Stimulated activated CD4-positive, alpha-beta T cell treated with anti-CD3 and anti-CD28 coated beads, Interleukin-1b, Interleukin-23, amount 100 ng/mL, for 1 hour (primary cell): ENCODE results near the gene FGF16.
"Not testable (repeated sequence)": the region's sequence is repeated elsewhere in the genome, so short reads cannot be mapped to it uniquely, and the experiment has no call there.

Source experiments
- DNase-seq, 2 donors: peaks; one replicate each; pipeline ENCODE4 v3.0.0-alpha.2; 2020; ENCODE audit warnings: low read depth in 2 of 2

The FGF16 gene

DNA sequence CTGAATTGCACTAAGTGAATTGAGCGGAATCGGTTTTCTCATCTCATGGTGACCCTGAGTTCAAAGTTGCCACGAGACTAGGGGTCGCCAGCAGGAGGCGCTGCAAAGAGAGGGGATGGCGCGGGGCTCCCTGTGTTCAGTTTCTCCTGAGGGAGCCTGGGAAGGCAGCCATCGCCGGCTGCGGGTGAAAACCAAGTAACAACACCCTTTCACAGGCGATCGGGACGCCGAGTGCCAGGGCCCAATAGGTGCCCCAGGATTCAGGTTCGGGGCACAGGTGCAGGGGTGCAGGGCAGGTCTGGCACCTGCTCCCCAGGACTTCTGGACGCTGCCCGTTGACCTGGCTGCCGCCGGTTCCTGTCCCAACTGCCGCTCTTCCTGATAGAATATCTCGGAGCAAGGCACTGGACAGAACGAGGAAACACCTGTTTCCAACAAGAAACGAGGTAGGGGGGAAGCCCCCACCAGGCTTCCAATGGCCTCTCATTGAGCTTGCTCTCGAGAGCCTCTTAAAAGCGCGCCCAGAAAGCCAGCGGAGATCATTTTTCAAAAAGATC, 1.1 kb upstream of the FGF16 start:
- DNase-seq: no peak

DNA sequence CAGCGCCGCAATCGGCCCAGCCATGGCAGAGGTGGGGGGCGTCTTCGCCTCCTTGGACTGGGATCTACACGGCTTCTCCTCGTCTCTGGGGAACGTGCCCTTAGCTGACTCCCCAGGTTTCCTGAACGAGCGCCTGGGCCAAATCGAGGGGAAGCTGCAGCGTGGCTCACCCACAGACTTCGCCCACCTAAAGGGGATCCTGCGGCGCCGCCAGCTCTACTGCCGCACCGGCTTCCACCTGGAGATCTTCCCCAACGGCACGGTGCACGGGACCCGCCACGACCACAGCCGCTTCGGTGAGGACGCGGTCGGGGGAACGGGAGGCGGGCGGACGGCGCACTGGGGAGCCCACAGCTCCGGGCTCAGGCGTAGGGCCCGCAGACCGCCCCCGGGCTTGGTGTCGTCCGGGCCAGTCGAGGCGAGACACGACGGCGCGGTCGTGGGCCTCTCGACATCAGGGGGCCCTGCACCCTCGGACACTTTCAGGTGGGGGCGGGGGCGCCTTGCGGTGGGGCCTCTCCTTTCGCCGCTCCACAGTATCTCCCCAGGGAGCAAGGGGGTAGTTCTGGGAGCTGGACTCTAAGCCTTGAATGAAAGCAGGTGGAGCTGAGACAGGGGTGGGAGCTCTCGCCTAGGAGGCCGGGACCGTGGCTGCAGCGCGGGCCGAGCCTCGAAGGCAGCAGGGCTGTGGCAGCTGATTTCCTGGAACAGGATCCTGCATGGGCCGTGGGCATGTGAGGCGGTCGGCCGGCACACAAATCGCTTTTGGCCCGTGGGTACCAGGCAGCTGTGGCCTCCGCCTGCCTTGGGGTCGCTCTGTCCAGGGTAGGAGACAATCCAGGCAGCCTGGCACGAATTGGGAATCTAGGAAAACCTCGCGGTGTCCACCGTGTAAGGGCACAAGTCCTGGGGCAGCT, 722 bp downstream of the FGF16 start:
- DNase-seq: no peak

DNA sequence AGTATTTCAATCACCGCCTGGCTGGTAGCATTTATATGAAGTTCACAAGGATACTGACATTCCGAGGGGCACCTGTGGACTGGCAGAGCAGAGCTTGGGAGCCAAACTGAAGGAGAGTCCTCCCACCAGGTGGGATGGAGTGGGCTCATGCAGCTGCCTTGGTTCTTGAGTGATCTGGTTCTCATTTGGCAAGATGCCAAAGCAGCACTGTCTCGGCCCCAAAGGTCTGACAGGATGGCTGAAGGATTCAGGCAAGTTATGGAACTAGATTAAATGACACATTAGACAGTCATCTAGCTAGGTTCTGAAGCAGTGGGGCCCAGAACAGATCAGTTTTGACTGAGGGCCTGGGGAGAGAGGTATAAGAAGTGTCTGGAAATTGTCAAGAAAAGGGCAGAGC, 3.2 kb downstream of the FGF16 start:
- DNase-seq: no peak

DNA sequence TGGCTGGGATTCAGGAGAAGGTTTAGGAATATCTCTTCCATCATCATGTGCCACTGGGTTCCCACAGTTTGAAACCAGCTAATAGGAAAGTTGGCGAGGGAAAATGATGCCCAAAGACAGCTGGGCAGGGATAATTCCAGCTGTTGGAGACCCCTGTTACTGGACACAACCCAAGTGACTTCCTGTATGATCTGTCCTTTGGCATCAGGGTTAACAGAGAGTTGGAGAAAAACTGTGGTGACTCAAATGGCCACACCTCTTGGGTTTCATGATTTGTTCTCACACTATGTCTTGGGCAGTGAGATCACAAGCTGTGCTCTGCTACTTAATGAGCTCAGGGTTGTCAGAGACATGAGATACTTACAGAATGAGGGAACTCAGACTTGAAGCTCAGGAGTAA, 3.8 kb downstream of the FGF16 start:
- no peak for DNase-seq

DNA sequence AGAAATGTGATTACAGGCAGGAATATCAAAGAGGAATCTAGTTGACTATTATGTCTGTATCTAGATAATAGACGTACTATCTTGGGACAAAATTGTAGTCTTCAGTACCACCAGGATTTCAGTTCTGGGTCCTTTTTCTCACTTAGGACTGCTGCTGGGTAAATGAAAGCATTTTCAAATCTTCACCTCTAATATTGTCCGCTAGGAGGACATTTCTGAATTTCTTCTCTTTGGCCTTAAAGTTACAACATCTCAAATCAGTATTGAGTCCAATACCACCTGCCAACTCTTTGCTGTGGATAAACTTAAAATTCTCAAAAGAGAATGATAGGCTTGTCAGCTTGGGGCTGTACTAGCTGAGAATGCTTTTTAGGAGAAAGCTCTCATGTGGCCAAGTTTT, 6.0 kb downstream of the FGF16 start:
- no peak for DNase-seq

DNA sequence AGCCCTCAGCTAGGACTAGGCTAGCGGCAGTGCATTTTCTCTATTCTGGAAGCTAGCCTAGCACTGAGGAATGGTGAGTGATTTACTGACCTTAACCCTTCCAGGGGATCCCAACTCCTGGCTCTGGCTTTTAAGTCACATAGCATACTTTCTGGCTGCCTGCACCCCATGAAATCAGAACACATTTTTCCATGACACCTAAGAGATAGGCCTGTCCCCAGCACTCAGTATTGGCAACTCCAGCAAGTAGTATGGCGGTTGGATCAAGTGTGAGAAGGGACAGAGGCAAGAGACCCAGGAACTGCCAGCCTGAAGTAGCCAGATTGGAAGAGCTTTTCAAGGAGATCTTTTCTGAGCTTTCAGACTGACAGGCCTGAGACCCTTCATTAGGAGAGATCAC, 8.2 kb downstream of the FGF16 start:
- no peak for DNase-seq

DNA sequence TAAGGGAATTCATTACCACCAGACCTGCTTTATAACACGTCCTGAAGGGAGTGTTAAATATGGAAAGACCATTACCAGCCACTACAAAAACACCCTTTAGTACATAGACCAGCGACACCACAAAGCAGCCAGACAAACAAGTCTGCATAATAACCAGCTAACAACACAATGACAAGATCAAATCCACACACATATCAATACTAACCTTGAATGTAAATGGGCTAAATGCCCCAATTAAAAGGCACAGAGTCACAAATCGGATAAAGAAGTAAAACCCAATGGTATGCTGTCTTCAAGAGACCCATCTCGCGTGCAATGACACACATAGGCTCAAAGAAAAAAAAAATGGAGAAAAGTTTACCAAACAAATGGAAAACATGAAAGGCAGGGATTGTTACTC, 36.9 kb downstream of the FGF16 start:
- DNase-seq: no peak

DNA sequence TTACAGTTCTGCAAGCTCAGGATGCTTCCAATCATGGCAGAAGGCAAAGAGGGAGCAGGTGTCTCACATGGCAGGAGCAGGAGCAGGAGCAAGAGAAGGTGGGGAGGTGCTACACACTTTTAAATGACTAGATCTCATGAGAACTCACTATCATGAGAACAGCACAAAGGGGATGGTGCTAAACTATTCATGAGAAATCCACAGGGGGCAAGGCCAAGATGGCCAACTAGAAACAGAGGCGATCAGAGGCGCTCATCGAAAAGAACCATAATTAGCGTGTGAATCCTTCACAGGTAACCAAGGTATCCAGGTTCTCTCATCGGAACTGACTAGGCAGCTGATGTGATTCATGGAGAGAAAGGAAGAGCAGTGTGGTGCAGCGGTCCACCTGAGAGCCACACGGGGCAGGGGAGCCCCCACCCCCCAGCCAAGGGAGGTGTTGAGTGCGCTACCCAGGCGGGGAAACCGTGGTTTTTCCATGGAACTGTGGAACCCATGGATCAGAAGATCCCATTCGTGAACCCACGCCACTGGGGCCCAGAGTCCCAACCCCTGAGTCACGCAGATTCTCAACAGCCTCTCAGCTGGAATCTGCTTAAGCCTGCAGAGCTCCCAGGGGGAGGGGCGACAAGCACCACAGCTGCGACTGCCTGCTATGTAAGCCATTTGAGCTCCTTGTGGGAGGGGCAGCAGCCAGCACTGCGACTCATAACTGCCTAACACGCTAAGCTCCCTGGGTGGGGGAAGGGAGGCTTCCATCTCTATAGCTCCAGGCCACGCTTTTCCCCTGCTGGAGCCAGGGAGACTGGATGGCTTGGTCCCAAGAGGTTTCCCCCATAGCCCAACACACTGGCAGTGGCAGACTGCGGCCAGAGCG, 46.7 kb downstream of the FGF16 start:
- DNase-seq: no peak

DNA sequence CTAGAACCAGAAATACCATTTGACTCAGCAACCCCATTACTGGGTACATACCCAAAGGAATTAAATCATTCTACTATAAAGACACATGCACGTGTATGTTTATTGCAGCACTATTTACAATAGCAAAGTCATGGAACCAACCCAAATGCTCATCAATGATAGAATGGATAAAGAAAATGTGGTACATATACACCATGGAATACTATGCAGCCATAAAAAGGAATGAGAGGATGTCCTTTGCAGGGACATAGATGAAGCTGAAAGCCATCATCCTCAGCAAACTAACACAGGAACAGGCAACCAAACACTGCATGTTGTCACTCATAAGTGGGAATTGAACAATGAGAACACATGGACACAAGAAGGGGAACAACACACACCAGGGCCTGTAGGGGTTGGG, 53.0 kb downstream of the FGF16 start:
- not testable (repeated sequence) for DNase-seq

DNA sequence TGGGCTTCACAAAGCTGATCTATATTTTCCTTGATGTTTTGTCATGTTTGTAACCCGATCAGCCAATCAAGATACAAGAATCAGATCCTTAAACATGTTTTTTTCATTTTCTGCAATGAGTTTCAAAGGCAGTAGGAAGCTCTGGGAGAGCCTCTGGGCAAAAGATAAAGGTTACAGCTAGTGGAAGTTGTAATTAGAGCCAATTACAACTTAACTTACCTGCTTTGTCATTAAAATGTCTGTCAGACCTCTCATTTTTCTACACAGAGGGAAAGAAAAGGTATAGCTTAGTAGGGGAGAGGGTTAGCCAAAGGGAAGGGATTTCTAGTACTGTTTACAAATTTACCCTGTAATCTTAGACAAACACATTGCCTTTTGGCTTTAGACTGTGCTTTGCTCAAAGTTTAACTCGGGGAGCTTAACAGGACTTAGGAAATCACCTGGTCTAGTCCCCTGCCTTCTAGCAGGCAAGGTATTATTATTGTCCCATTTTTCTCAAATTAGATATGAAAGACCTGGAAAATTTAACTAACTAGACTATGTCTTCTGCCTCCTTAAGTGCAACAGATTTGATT, 55.8 kb downstream of the FGF16 start:
- no peak for DNase-seq

DNA sequence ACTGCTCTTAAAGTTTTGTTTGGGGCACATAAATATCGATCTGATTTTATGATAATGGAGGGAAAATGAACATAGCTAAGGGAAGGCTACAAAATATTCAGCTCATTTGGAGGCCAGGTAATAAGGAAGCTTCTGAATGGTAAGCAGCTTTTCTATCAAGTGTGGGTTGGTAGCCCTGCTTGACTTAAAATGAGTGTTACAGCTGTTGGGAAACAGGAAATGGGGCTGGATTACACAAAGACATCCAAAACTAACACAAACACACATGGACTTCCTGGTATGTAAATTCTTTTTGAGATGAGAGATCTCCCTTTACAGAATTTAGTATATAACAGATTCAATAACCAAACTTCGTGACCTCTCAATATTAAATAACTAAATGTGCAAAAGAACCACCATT, 58.0 kb downstream of the FGF16 start:
- no peak for DNase-seq
